HK-2 (cell line): ENCODE results near the gene NFATC4.
A peak's percentile ranks its signal among the peaks of the same experiment; 100 is the strongest.
"Not testable (repeated sequence)": the region's sequence is repeated elsewhere in the genome, so short reads cannot be mapped to it uniquely, and the experiment has no call there.

Experiments
- DNase-seq: peaks from one replicate; pipeline ENCODE4 v3.0.0-alpha.2; 2018; ENCODE audit not compliant: unreplicated experiment

NFATC4 gene

DNA sequence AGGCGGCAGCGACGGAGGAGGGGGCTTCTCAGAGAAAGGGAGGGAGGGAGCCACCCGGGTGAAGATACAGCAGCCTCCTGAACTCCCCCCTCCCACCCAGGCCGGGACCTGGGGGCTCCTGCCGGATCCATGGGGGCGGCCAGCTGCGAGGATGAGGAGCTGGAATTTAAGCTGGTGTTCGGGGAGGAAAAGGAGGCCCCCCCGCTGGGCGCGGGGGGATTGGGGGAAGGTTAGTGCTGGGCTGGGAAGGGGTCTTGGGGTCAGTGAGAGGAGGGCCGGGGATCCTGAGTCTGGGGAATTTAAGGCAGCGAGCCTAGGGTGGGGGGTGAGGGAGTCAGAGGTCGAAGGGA lies 203 bp downstream of the NFATC4 start:
- no peak for DNase-seq

DNA sequence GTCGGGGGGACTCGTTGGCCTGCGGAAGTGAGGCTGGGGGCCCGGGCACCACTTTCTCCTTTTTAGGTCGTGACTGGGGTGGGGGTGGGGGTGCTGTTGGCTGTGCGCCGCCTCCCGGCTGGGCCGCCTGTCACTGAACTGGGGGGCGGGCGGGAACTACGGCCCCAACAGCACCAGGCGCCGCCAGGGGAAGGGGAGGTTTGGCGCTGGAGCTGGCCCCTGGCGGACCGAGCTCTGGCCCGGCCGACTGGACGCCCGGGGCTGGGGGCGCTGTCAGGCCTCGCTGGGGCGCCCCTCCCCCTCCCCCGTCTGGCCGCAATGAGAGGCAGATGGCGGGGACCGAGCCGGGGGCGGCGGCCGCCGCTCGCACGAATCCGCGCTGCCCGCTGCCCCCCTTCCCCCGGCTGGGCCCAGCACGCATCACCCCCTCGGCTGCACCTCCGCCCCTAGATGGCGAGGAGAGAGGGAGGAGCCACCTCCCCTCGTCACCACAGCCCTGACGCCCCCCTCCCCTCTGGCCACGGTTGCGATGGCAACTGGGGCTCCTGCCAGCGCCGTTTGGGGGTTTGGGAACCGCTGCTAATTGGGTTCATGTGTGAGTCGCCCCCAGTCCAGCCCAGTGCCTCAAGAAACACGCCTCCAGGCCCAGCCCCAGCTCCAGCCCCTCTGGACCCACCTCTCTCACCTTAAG lies 723 bp downstream of the NFATC4 start:
- no peak for DNase-seq

DNA sequence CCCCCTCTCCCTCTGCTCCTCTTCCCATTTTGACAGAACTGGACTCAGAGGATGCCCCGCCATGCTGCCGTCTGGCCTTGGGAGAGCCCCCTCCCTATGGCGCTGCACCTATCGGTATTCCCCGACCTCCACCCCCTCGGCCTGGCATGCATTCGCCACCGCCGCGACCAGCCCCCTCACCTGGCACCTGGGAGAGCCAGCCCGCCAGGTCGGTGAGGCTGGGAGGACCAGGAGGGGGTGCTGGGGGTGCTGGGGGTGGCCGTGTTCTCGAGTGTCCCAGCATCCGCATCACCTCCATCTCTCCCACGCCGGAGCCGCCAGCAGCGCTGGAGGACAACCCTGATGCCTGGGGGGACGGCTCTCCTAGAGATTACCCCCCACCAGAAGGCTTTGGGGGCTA lies 1.5 kb downstream of the NFATC4 start:
- DNase-seq, result no peak

DNA sequence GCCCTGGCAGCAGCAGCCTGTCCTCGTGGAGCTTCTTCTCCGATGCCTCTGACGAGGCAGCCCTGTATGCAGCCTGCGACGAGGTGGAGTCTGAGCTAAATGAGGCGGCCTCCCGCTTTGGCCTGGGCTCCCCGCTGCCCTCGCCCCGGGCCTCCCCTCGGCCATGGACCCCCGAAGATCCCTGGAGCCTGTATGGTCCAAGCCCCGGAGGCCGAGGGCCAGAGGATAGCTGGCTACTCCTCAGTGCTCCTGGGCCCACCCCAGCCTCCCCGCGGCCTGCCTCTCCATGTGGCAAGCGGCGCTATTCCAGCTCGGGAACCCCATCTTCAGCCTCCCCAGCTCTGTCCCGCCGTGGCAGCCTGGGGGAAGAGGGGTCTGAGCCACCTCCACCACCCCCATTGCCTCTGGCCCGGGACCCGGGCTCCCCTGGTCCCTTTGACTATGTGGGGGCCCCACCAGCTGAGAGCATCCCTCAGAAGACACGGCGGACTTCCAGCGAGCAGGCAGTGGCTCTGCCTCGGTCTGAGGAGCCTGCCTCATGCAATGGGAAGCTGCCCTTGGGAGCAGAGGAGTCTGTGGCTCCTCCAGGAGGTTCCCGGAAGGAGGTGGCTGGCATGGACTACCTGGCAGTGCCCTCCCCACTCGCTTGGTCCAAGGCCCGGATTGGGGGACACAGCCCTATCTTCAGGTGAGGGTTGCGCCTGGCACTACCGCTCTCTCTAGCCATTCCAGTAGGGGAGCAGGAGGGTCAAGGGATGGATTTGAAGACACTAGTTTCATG lies 2.1 kb downstream of the NFATC4 start:
- no peak for DNase-seq

DNA sequence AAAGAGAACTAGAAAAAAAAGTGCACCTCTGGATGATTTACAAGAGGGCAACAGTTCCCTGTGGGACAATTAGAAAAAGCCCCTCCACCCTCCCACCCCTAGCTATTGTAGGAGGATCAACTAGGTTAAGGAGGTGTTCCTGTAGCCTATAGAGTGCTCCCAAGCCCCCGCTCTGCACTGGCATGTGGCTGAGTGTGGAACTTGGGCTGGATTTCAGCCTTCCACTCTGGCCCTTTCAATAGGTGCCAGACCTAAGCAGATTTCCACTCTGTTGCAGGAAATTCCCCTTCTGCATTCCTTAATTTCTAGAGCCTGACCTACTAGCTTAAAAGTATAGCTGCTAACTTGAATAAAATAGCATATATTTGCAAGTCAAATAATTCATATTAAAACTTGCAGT lies 2.8 kb downstream of the NFATC4 start:
- no peak for DNase-seq

DNA sequence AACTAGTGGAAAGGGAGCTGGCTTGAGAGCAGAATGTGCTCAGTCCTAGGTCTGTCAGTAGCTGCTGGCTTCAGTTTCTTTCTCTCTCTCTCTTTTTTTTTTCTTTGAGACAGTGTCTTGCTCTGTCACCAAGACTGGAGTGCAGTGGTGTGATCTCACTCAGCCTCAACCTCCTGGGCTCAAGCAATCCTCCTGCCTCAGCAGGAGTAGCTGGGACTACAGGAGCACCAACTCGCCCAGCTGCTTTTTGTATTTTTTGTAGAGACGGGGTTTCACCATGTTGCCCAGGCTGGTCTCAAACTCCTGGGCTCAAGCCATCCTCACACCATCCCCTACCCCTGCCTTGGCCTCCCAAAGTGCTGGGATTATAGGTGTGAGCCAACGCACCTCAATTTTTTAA lies 3.6 kb downstream of the NFATC4 start:
- DNase-seq, result not testable (repeated sequence)

DNA sequence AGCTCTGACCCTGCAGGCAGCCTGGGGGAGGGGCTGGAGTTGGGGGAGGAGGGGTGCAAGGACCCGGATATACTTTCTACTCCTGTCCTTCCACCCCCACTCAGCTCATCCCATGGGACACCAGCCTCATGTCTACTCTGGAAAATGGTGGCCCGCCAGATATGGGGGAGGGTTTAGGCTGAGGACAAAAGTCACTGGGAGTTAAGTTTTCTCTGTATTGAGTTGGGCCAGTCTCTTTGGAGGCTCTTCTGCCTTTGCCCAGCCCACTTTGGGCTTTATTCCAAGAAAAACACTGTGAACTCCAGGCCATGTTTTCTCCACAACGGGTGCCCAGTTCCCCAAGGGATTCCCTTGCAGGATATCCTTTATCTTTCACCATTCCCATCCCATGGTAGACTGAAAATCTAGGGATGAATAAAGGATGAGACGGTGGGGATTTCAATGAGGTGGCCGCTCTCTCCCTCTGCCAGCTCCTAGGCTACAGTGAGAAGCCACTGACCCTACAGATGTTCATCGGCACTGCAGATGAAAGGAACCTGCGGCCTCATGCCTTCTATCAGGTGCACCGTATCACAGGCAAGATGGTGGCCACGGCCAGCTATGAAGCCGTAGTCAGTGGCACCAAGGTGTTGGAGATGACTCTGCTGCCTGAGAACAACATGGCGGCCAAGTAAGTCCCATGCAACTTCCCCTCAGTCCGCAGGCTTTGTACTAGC lies 4.9 kb downstream of the NFATC4 start:
- no peak for DNase-seq

DNA sequence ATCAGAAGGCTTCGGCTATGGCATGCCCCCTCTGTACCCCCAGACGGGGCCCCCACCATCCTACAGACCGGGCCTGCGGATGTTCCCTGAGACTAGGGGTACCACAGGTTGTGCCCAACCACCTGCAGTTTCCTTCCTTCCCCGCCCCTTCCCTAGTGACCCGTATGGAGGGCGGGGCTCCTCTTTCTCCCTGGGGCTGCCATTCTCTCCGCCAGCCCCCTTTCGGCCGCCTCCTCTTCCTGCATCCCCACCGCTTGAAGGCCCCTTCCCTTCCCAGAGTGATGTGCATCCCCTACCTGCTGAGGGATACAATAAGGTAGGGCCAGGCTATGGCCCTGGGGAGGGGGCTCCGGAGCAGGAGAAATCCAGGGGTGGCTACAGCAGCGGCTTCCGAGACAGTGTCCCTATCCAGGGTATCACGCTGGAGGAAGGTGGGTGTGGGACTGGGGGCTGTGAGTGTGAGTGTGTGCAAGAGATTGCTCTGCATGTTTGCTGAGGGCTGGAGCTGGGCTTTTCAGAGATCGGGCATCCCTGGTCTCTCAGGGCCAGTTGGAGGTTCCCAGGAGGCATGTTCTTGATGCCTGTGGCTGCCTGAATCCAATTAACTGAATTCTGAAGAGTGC lies 8.6 kb downstream of the NFATC4 start:
- DNase-seq, result no peak

DNA sequence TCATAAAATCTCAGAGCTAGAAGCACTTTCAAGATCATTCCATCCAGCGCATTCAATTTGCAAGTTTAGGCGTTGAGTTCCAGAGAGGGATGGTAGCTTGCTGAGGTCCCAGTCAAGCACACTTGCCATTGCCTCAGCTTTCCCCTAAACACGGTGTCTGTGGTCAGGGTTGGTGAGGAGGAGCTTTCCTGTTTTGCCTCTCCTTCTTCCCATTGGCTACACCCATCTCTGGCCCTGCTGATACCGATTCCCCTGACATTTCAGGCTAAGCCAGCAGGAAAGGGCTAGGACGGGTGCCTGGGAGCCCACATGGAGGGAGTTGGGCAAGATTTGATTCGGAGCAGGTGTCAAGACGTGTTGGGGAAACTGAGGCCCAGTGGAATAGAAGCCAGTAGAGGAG lies 9.1 kb downstream of the NFATC4 start:
- no peak for DNase-seq

DNA sequence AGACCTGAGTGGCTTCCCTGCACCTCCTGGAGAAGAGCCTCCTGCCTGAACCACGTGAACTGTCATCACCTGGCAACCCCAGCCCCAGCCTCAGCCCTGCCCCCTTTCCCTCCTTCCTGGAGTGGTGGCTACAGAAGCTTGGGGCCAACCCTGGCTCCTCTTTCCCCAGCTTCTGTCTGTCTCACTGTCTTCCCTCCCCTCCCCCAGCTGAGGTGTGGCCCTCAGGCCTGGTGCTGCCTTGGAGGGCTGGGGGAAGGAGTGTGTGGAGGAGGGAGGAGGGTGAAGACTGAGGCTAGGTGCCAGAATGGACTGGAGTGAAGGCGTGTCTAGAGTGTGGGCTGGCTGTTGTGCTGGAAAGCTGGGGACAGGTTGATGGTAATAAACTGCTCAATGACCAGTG lies 9.7 kb downstream of the NFATC4 start:
- peak; percentile 10 for DNase-seq

DNA sequence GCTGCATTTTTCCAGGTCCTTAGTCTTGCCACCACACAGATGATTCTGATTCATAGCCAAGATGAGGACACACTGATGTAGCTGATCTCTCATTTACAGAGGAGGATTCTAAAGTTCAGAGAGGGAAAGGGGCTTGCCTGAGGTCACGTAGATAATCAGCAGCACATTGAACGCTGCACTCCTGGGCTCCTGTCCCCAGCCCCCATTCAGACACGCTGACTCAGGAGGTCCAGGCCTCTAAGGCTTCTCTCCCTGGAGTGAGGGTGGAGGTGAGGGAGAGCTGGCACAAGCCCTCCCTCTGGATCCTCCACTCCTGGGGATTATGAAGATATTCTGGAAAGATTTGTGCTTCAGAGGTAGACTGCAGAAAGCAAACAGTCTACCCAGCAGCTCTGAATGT lies 10.3 kb downstream of the NFATC4 start:
- DNase-seq, result no peak

DNA sequence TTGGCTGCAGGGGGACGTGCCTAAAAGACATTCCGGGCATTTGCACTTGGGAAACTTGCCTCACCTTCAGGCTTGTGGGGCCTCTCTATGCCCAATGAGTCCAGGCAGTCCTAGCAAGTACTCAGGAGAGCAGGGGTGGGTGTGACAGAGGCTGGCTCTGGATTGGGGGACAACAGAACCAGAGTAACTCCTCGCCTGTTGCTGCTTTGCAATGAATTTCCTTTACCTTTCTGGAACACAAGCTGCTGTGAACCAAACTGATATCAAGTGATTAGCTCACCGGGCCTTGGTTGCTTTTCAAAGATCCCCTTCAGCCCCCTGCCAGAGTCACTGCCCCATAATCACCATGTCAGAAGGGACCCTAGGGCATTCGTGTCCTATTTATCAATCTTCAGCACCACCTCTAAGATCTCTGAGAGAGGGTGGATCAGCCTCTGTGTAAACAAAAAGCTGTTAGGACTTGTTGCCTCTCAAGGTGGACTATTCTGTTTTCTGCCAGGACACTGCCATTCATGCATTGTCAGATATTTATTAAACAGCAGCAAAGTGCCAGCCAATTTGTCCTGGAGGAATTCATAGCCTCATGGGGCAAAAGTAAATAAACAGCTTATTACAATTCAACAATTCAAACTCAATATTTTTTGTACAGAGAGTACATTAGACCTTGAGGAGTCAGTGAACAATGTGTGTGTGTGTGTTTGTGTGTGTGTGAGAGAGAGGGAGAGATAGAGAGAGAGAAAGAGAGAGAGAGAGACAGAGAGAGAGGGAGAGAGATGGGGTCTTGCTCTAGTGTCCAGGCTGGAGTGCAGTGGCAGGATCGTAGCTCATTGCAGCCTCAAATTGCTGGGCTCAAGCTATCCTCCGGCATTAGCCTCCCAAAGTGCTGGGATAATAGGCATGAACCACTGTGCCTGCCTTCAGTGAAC lies 11.3 kb downstream of the NFATC4 start:
- no peak for DNase-seq

DNA sequence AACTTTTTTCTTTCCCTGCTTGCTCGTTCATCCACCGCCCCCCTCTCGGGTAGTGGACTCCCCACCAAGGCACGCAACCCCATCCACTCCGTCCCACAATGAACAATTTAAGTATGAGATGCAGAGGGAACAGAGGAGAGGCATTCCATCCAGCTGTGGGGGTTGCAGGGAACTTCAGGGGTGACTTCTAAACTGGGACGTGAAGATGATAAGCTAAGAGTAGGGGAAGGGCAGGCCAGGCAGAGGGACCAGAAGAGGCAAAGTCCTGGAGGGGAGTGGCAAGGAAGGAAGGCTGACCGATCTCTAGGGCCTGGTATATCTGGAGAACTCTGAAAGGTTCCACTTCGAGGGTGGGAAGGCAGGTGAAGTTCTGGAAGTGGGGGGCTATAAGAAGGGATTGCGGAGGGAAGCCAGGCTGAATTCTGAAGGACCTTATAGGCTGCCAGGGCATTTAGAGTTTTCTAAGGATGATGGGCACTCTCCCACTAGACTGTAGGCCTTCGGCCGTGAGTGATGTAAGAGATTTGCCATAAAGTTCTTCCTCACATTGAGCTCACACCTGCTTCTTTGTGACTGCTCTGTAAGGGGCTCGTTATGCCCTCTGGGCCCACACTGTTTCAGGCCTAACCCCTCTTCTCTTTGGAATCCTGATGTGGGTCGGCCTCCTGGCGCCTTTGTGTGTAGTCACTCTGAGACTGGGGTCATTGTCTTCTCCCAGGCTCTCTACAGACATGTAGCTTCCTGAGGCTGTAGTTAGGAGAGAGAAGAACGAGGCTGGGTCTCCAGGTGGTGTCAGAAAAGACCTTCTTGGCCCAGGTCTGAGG lies 12.1 kb downstream of the NFATC4 start:
- no peak for DNase-seq

DNA sequence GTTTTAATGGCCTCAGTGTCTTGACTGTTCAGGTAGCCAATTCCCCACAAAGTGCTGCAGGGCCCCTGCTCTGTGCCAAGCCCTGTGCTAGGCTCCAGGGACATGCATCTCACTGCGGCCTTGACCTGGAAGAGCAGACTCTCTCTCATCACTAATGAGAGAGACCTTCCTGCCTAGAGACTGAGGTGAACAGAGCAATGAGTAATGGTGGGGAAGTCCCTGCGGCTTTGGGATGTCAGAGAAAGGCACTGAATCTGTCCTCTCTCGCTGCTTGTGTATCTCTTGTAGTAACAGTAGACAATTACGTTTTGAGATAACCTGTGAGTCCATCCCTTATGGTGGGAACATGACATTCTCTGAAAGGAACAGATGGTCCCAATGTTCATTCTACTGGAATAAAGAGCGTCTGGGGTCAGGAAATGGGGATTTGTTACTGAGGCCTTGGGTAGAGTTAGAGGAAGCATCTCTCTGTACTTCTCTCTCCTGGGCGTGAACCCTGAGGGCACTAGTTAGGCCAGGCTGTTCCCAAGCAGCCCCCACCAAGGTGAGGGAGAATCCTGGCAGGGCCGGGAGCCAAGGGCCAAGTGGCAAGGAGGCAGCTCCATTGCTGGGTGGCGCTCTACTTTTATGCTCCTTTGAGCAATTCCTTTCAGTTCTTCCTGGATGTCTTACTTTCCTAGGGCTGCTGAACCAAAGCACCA lies 13.5 kb downstream of the NFATC4 start:
- DNase-seq, result no peak

DNA sequence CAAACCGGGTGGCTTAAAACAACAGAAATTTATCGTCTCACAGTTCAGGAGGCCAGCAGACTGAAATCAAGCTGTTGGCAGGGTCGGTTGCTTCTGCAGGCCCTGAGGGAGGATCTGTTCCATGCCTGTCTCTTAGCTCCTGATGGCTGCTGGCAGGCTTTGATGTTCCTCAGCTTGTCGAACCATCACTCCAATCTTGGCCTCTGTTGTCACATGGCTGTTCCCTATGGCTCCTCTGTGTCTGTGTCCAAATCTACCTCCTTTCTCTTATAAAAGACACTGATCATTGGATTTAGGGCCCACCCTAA lies 14.0 kb downstream of the NFATC4 start:
- no peak for DNase-seq

DNA sequence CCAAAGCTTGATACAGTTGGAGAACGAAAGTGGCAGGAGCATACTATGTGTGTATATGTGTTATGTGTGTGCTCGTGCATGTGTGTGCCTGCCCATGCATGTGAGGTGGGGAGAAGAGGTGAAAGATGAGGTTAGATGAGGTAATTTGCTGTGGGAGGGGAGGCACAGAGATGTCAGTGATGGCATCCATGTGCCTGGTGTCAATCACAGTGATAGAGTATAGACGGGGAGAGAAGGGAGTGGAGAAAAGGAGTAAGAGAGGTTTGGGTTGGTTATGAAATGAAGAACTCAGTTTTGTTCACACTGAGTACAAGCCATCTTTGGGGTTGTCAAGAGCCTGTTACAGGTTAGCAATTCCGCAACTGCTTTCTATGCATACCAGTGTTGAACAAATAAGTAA lies 16.2 kb downstream of the NFATC4 start:
- no peak for DNase-seq

DNA sequence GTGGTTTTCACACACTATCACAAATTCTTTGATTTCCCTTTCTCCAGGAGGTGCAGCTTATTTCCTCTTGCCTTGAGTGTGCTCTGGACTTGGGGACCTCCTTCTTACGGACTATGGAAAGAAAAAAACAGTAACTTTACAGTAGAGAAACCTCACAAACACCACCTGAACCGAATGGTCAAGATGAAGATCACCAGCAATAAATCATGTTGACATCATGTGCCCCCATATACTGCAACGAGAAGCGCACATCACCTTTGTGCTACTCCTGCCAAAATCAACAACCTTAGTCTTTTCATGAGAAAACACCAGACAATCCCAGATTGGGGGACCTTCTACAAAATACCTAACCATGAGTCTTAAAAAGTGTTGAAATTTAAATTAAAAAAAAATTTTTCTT lies 17.5 kb downstream of the NFATC4 start:
- DNase-seq, result no peak

DNA sequence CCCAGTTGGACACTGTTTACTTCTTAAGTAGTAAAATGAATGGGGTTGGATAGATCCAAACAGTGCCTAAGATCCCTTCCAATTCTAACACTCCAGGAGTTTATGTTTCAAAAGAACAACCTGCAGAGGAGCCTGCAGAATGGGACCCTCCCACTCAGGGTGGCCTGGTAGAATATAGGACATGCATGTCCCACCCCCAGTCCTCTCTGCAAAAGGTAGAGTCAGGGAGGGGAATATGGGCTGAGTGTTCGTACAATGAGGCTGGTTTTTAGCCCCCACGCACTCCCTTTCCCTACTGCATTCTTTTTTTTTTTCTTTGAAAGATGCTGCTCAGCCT lies 19.0 kb downstream of the NFATC4 start:
- no peak for DNase-seq

DNA sequence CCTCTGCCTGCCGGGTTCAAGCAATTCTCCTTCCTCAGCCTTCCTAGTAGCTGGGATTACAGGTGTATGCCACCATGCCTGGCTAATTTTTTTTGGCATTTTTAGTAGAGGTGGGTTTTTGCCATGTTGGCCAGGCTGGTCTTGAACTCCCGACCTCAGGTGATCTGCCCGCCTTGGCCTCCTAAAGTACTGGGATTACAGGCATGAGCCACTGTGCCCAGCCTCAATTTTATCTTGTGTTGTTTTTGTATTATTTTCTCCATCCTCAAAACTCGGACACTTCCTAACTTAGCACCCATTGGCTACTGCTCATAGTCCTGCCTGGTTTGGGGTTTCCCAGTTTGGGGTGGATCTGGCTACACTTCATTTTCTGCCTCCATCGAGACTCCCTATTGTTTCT lies 19.6 kb downstream of the NFATC4 start:
- not testable (repeated sequence) for DNase-seq

DNA sequence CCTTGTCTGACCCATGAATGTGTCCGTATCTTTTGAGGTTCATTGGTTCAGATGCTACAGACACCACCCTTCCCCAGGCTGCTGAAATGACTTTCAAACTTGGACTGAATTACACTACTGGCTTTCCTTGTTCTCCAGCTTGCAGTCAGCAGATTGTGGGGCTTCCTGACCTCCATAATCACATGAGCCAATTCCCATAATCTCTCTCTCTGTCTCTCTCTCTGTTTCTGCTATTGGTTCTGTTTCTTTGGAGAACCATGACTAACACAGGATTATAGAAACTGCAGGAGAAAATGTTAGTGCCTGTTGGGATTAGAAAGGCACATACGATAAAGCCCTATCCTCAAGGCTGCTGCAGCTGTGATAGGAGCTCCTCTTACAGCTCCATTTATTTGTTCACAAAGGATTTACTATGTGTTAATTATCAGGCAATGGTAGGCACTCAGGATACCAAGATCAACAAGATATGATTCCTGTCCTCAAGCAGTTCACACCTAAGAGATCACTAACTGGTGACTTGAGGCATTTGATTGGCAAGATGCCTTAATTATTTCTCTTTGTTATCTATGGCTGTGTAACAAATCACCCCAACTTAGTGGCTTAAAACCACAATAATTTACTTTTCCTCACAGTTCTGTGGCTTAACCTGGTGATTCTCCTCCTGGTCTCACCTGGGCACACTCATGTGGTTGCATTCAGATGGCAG lies 20.6 kb downstream of the NFATC4 start:
- DNase-seq, result no peak
